Kidney epithelial cell (primary cell): Measurements from ENCODE around the gene SPATA19. TPM values are rescaled to one million over a fixed set of nuclear protein-coding genes. Genes with fewer than 3 reads are reported as not detected.

Source experiments
- DNase-seq: peaks from one replicate; pipeline ENCODE4 v3.0.0-alpha.2; 2010; ENCODE audit warnings: low read depth
- H3K27me3 ChIP-seq: 2 replicates; pipeline ENCODE4 v1.6.0; 2011; ENCODE audit warnings: low read length; ENCODE audit not compliant: control insufficient read depth, insufficient read depth
- H3K36me3 ChIP-seq: 2 replicates; pipeline ENCODE4 v1.5.1; 2011; ENCODE audit warnings: low read length; ENCODE audit not compliant: control insufficient read depth, insufficient read depth
- H3K4me3 ChIP-seq: 2 replicates; pipeline ENCODE4 v1.5.1; 2011; ENCODE audit warnings: low read depth, mild to moderate bottlenecking, control low read depth, low read length
- total RNA-seq: library from RNA; depleted of rRNA; stranded (reverse); fragments of >200 nt; gene quantifications from 2 replicates; pipeline ENCODE4 v1.2.3, GENCODE V29; 2015
- TF ChIP-seq, protein P1 (sequence below): IDR thresholded peaks from 2 replicates; pipeline ENCODE4 v1.5.1; 2011; ENCODE audit warnings: mild to moderate bottlenecking, moderate library complexity, low read length, control low read depth, inconsistent platforms; ENCODE audit not compliant: insufficient read depth, poor library complexity, severe bottlenecking

The SPATA19 gene
- total RNA-seq, 1 donor from 2014 or later: not detected

GRCh38 chr11:133819746-133820315 is 25.5 kb downstream of the SPATA19 start:
- TF ChIP-seq, protein P1, sequence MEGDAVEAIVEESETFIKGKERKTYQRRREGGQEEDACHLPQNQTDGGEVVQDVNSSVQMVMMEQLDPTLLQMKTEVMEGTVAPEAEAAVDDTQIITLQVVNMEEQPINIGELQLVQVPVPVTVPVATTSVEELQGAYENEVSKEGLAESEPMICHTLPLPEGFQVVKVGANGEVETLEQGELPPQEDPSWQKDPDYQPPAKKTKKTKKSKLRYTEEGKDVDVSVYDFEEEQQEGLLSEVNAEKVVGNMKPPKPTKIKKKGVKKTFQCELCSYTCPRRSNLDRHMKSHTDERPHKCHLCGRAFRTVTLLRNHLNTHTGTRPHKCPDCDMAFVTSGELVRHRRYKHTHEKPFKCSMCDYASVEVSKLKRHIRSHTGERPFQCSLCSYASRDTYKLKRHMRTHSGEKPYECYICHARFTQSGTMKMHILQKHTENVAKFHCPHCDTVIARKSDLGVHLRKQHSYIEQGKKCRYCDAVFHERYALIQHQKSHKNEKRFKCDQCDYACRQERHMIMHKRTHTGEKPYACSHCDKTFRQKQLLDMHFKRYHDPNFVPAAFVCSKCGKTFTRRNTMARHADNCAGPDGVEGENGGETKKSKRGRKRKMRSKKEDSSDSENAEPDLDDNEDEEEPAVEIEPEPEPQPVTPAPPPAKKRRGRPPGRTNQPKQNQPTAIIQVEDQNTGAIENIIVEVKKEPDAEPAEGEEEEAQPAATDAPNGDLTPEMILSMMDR: no peak
- H3K27me3 ChIP-seq: no peaks in the 10 kb centered on the region
- H3K36me3 ChIP-seq: no peaks in the 10 kb centered on the region
- DNase-seq: no peak
- H3K4me3 ChIP-seq: no peak overlapping the region

DNA sequence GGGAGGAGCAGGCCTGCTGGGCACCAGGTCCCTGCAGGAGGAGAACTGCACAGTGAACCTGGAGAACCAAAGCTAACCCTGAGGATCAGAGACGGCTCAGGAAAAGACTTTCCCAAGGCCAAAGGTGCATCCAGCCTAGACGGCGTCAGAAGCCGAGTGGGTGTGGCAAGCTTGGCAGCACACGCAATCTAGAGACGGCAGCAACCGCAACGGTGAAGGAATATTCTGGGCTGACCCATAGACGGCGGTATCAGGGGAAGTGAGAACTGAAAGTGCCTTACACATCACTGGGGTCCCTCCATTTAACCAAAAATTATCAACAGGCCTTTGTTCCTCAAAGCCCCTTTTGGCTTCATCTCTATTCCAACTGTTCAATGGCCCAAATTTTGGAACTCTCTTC is 26.2 kb downstream of the SPATA19 start:
- TF ChIP-seq, protein P1: no peak
- no peaks in the 10 kb centered on the region for H3K27me3 ChIP-seq
- no peaks in the 10 kb centered on the region for H3K36me3 ChIP-seq
- no peak overlapping the region for H3K4me3 ChIP-seq
- no peak for DNase-seq

GRCh38 chr11:133818302-133818701 is 27.0 kb downstream of the SPATA19 start:
- no peaks in the 10 kb centered on the region for H3K36me3 ChIP-seq
- no peak overlapping the region for H3K4me3 ChIP-seq
- no peak for DNase-seq
- TF ChIP-seq, protein P1: no peak
- no peaks in the 10 kb centered on the region for H3K27me3 ChIP-seq

- H3K4me3 ChIP-seq: no peak overlapping the region
- no peaks in the 10 kb centered on the region for H3K36me3 ChIP-seq
- H3K27me3 ChIP-seq: no peaks in the 10 kb centered on the region
- TF ChIP-seq, protein P1: no peak
- no peak for DNase-seq
Observed at GRCh38 chr11:133817449-133817848, 27.9 kb downstream of the SPATA19 start.

DNA sequence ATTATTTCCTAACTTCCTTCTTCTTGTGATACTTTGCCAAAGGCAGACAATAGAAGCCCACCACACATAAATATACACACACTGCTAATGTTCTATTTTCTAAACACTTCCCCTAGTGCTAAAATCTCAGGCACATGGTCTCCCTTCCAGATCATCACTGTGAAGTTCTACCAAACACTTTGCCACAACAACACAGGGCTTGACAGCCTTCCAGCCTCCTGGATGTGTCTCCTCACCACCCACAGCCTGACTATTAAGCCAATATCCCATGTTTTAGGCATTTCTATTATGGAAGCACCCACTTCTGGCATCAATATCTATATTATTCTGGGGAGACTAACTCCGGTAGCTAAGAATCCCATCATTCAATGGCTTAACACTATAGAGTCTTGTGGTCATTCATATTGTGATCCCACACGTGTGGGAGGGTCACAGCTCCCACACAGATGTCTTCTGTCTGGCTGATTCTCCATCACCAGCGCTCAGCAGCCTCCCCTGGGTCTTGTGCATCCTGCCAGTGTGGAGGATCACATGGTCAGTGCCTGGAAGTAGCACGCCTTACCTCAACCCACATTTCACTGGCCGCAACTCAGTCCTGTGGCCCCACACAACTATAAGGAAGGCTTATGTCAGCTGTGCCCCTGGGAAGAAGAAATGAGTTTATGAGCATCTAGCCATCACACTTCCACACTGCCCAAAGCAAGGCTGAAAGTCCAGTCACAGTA is 29.0 kb downstream of the SPATA19 start:
- DNase-seq: no peak
- no peaks in the 10 kb centered on the region for H3K27me3 ChIP-seq
- no peaks in the 10 kb centered on the region for H3K36me3 ChIP-seq
- TF ChIP-seq, protein P1: no peak
- H3K4me3 ChIP-seq: no peak overlapping the region
